C4-2B (cell line): ENCODE measurements around the gene KHDC1L.

Experiments used
- H3K27ac ChIP-seq: fragments of 450-650 bp; 2 replicates; pipeline ENCODE4 v1.5.1; 2017
- ZFX ChIP-seq: fragments of 450-650 bp; IDR thresholded peaks from 2 replicates; pipeline ENCODE4 v1.6.1; 2017
- TF ChIP-seq, protein P1 (sequence below): fragments of 450-650 bp; conservative IDR thresholded peaks from 2 replicates; pipeline ENCODE4 v1.5.1; 2017; ENCODE audit warnings: mild to moderate bottlenecking

KHDC1L gene

DNA sequence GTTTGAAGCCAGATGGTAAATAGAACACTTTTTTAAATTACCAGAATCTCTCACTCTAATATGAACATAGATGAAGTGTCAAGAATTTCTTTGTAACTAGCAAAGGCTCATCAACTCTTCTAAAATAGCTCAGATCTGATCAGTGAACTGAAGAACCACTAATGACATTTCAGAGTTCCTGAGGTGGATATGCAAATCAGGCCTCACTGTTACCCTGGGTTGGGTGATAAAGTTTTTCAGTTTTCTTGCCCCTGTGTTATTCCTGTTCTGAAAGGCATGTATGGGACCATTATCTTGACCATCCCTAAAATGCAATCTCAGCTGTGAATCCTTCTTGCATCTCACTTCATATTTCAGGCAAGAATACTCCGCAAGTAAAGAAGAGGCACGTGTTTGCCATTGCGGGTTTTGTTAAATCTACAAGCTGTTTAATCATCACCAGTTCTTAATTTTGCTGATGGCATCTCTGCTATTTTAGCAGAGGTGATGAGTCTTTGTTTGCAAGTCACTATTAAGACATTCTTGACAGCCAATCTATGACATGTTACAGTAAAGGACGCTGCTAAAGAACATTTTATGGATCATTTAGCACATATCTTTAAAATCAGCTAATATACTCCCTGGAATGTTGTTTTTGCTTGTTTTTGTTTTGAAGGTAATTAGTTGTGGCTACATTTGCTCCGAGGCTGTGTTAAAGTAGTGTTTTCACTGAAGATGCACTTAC is 47.9 kb downstream of the KHDC1L start:
- H3K27ac ChIP-seq, result no peak overlapping the region
- no peak for TF ChIP-seq ZFX

DNA sequence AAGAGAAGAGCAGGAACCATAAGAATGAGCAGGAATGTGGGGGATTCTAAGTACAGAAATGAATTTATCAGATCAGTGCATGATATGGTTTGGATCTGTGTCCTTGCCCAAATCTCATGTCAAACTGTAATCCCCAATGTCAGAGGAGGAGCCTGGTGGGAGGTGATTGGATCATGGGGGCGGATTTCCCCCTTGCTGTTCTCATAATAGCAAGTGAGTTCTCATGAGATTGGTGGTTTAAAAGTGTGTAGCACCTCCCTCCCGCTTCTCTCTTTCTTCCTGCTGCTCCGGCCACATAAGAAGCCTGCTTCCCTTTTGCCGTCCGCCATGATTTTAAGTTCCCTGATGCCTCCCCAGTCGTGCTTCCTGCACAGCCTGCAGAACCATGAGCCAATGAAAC is 49.2 kb downstream of the KHDC1L start:
- no peak for TF ChIP-seq ZFX
- TF ChIP-seq, protein P1, sequence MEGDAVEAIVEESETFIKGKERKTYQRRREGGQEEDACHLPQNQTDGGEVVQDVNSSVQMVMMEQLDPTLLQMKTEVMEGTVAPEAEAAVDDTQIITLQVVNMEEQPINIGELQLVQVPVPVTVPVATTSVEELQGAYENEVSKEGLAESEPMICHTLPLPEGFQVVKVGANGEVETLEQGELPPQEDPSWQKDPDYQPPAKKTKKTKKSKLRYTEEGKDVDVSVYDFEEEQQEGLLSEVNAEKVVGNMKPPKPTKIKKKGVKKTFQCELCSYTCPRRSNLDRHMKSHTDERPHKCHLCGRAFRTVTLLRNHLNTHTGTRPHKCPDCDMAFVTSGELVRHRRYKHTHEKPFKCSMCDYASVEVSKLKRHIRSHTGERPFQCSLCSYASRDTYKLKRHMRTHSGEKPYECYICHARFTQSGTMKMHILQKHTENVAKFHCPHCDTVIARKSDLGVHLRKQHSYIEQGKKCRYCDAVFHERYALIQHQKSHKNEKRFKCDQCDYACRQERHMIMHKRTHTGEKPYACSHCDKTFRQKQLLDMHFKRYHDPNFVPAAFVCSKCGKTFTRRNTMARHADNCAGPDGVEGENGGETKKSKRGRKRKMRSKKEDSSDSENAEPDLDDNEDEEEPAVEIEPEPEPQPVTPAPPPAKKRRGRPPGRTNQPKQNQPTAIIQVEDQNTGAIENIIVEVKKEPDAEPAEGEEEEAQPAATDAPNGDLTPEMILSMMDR, result no peak
- no peak overlapping the region for H3K27ac ChIP-seq

DNA sequence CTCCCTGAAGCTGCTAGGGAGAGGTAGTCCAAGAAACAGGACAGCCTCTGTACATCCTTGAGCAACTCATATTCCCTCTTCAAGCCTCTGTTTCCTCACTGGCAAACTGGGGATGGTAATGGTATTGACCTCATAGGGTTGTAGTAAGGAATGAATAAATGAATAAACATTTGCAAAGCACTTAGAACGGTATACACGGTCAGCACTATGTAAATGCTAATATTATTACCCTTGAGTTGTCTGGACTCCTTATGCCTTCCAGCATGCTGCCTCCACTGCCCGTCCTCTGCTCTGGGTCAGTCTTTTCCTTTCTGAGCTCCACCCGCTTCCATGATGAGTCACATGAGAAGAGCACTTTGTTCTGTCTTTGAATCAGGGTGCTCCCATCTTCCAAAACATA is 50.6 kb downstream of the KHDC1L start:
- H3K27ac ChIP-seq, result no peak overlapping the region; the same call in 1 of the 2 replicates
- TF ChIP-seq, protein P1, result no peak
- no peak for TF ChIP-seq ZFX
